ENCODE data around the gene CNPPD1. TPM values are rescaled to one million over a fixed set of nuclear protein-coding genes. Genes with fewer than 3 reads are reported as not detected.
"Not testable (repeated sequence)": the region's sequence is repeated elsewhere in the genome, so short reads cannot be mapped to it uniquely, and the experiment has no call there.

The CNPPD1 gene
- total RNA-seq, 1 donor from 2014 or later: 55.3 TPM

DNA sequence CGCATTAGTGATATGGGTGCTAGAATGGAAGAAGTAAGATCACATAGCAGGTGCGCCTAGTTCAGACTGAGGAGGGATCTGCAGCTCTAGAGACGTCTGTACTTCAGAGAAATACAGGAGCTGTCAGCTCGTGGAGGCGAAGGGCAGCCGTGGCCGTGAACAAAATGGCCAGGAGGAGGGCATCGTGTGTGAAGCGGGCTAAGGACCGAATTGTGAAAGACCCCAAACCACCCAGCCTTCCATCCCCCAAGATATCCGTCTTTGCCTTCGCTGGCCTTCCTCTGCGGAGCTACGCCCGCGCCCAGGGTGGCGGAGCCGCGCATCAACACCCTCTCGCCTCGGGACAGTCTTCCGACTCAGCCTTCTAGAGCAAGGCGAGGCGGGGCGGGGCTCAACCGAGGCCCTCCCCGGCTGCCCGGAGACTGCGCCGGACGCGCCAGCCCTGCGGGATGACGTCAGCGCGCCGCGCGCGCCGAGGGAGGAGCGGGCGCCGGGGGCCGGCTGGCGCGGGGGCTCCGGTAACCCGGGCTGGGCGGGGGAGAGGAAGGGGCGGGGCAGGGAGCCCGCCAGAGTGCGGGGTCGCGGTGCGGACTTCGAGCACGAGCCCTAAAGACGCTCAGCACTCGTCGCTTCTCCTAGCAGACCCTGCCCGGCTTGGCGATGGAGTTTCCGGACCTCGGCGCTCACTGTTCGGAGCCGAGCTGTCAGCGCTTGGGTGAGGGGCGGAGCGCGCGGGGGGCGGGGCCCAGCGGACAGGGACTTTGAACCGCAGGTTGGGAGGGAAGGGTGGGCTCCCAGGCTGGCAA, 29.8 kb upstream of the CNPPD1 start, which contains the start of gene ZFAND2B:
Gene ZFAND2B, plus strand, starts transcription at position 455 of the 806 bp plus-strand sequence. Its CDS starts 206 bp downstream, at position 661.
- TF ChIP-seq, protein P1, sequence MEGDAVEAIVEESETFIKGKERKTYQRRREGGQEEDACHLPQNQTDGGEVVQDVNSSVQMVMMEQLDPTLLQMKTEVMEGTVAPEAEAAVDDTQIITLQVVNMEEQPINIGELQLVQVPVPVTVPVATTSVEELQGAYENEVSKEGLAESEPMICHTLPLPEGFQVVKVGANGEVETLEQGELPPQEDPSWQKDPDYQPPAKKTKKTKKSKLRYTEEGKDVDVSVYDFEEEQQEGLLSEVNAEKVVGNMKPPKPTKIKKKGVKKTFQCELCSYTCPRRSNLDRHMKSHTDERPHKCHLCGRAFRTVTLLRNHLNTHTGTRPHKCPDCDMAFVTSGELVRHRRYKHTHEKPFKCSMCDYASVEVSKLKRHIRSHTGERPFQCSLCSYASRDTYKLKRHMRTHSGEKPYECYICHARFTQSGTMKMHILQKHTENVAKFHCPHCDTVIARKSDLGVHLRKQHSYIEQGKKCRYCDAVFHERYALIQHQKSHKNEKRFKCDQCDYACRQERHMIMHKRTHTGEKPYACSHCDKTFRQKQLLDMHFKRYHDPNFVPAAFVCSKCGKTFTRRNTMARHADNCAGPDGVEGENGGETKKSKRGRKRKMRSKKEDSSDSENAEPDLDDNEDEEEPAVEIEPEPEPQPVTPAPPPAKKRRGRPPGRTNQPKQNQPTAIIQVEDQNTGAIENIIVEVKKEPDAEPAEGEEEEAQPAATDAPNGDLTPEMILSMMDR (IDR thresholded peaks at IDR 0.05; ENCODE audit: insufficient read depth, low read length, poor library complexity, severe bottlenecking): no peak
- H3K27me3 ChIP-seq (ENCODE audit: control insufficient read depth, insufficient read depth, low read length): no peaks in the 10 kb centered on the region
- H3K36me3 ChIP-seq (ENCODE audit: control insufficient read depth, insufficient read depth, low read length): peaks cover 3% of the 10 kb centered on the region
- DNase-seq (ENCODE audit: low read depth): no peak
- peak within 1 kb of the TSS; percentile 81 for H3K4me3 ChIP-seq (ENCODE audit: low read depth, low read length)

DNA sequence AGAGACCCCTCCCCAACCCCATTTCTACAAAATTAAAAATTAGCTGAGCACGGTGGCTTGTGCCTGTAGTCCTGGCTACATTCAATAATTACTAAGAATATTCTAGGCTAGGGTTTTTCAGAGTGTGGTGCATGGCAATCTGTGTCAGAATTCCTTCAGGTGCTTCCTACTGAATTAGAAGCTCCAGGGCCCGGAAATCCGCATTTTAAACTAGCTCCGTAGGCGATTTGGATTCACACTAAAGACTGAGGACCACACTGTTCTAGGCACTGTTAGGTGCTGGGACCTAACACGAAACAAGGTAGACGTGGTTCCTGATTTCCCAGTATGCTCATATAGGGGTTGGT, 29.2 kb upstream of the CNPPD1 start:
- no peaks in the 10 kb centered on the region for H3K27me3 ChIP-seq (ENCODE audit: control insufficient read depth, insufficient read depth, low read length)
- H3K4me3 ChIP-seq (ENCODE audit: low read depth, low read length): peak overlapping the region; percentile 81
- TF ChIP-seq, protein P1 (IDR thresholded peaks at IDR 0.05; ENCODE audit: insufficient read depth, low read length, poor library complexity, severe bottlenecking): no peak
- no peak for DNase-seq (ENCODE audit: low read depth)
- H3K36me3 ChIP-seq (ENCODE audit: control insufficient read depth, insufficient read depth, low read length): peaks cover 3% of the 10 kb centered on the region

- peaks cover 1% of the 10 kb centered on the region for H3K36me3 ChIP-seq (ENCODE audit: control insufficient read depth, insufficient read depth, low read length)
- H3K27me3 ChIP-seq (ENCODE audit: control insufficient read depth, insufficient read depth, low read length): no peaks in the 10 kb centered on the region
- no peak for DNase-seq (ENCODE audit: low read depth)
- H3K4me3 ChIP-seq (ENCODE audit: low read depth, low read length): no peak overlapping the region
- TF ChIP-seq, protein P1 (IDR thresholded peaks at IDR 0.05; ENCODE audit: insufficient read depth, low read length, poor library complexity, severe bottlenecking): no peak
Measured at GRCh38 chr2:219205165-219205538, 28.4 kb upstream of the CNPPD1 start.

DNA sequence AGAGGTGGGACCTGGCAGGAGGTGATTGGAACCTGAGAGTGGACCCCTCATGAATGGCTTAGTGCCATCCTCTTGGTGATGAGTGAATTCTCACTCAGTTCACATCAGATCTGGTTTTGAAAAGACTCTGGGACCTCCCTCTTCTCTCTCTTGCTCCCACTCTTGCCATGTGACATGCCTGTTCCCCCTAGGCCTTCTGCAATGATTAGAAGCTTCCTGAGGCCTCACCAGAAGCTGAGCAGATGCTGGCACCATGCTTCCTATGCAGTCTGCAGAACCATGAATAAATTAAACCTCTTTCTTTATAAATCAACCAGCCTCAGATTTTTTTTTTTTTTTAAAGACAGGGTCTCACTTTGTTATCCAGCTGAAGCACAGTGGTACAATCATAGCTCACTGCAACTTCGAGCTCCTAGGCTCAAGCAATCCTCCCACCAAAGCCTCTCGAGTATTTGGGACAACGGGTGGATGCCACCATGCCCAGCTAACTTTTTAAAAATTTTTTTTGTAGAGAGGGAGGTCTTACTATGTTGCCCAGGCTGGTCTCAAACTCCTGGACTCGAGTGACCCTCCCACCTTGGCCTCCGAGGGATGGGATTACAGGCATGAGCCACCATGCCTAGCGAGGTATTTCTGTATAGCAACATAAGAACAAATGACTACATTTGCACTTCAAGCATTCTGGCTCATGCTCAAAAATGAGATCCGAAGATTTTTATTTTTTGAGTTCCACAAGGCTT, 27.9 kb upstream of the CNPPD1 start:
- no peaks in the 10 kb centered on the region for H3K27me3 ChIP-seq (ENCODE audit: control insufficient read depth, insufficient read depth, low read length)
- no peak for DNase-seq (ENCODE audit: low read depth)
- TF ChIP-seq, protein P1 (IDR thresholded peaks at IDR 0.05; ENCODE audit: insufficient read depth, low read length, poor library complexity, severe bottlenecking): no peak

DNA sequence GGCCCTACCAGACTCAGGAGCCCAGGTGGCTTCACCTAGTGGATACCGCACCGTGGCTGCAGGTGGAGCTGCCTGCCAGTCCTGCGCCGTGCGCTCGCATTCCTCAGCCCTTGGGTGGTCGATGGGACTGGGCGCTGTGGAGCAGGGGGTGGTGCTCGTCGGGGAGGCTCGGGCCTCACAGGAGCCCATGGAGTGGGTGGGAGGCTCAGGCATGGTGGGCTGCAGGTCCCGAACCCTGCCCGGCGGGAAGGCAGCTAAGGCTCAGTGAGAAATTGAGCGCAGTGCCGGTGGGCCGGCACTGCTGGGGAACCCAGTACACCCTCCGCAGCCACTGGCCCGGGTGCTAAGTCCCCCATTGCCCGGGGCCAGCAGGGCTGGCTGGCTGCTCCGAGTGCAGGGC, 24.6 kb upstream of the CNPPD1 start:
- not testable (repeated sequence) for DNase-seq (ENCODE audit: low read depth); H3K36me3 ChIP-seq (ENCODE audit: control insufficient read depth, insufficient read depth, low read length); H3K27me3 ChIP-seq (ENCODE audit: control insufficient read depth, insufficient read depth, low read length); H3K4me3 ChIP-seq (ENCODE audit: low read depth, low read length)

More for the DNA sequence above, 27.9 kb upstream of the CNPPD1 start:
- peaks cover 1% of the 10 kb centered on the region for H3K36me3 ChIP-seq (ENCODE audit: control insufficient read depth, insufficient read depth, low read length)
- H3K4me3 ChIP-seq (ENCODE audit: low read depth, low read length): no peak overlapping the region

DNA sequence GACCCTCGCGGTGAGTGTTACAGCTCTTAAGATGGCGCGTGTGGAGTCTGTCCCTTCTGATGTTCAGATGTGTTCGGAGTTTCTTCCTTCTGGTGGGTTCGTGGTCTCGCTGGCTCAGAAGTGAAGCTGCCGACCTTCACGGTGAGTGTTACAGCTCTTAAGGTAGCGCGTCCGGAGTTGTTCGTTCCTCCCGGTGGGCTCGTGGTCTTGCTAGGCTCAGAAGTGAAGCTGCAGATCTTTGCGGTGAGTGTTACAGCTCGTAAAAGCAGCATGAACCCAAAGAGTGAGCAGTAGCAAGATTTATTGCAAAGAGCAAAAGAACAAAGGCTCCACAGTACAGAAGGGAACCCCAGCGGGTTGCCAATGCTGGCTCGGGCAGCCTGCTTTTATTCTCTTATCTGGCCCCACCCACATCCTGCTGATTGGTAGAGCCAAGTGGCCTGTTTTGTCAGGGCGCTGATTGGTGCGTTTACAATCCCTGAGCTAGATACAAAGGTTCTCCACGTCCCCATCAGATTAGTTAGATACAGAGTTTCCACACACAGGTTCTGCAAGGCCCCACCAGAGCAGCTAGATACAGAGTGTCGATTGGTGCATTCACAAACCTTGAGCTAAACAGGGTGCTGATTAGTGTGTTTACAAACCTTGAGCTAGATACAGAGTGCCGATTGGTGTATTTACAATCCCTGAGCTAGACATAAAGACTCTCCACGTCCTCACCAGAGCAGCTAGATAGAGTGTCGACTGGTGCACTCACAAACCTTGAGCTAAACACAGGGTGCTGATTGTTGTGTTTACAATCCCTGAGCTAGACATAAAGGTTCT, 24.0 kb upstream of the CNPPD1 start:
- not testable (repeated sequence) for H3K4me3 ChIP-seq (ENCODE audit: low read depth, low read length); H3K36me3 ChIP-seq (ENCODE audit: control insufficient read depth, insufficient read depth, low read length); DNase-seq (ENCODE audit: low read depth); H3K27me3 ChIP-seq (ENCODE audit: control insufficient read depth, insufficient read depth, low read length)
